Measurements from ENCODE around the gene HOXB6.

GRCh38 chr17:48558831-48559121 lies 46.0 kb downstream of the HOXB6 start:
- TF ChIP-seq ZNF394 (tag by site-specific recombination; IDR thresholded peaks at IDR 0.05; ENCODE audit: borderline replicate concordance) (no peak), ZNF677 (tag by site-specific recombination; IDR thresholded peaks at IDR 0.05) (no peak), ZNF629 (tag by site-specific recombination; IDR thresholded peaks at IDR 0.05) (no peak), REST (tag by site-specific recombination; IDR thresholded peaks at IDR 0.05) (no peak), KLF8 (tag by site-specific recombination; IDR thresholded peaks at IDR 0.05) (no peak), CTCF (tag by site-specific recombination; IDR thresholded peaks at IDR 0.05) (no peak), ZFHX2 (tag by site-specific recombination; conservative IDR thresholded peaks at IDR 0.05) (no peak), YY1 (tag by site-specific recombination; IDR thresholded peaks at IDR 0.05) (no peak)
